GM10248 (cell line): Measurements from ENCODE around the gene ATP6V1G3.

ENCODE experiments used
- CTCF ChIA-PET: fragments of 300-600 bp; sonication (Branson Sonifier 250); formaldehyde crosslinking; extraction: SDS; loops from one replicate; lab custom pipeline; 2021; ENCODE audit warnings: antibody characterized with exemption; lab: Yijun Ruan, JAX
- POLR2A ChIA-PET: fragments of 350-650 bp; sonication (Branson Sonifier 250); formaldehyde crosslinking; extraction: SDS; loops from one replicate; lab custom pipeline; 2020; ENCODE audit warnings: antibody characterized with exemption; lab: Yijun Ruan, JAX
- DNase-seq: peaks from one replicate; pipeline ENCODE4 v3.0.0; 2012; ENCODE audit errors: extremely low spot score
- TF ChIP-seq, protein P1 (sequence below): IDR thresholded peaks from 2 replicates; pipeline ENCODE4 v1.5.1; 2012; ENCODE audit warnings: mild to moderate bottlenecking, low read depth; ENCODE audit errors: extremely low read depth, missing control alignments, control extremely low read depth

ATP6V1G3 gene

DNA sequence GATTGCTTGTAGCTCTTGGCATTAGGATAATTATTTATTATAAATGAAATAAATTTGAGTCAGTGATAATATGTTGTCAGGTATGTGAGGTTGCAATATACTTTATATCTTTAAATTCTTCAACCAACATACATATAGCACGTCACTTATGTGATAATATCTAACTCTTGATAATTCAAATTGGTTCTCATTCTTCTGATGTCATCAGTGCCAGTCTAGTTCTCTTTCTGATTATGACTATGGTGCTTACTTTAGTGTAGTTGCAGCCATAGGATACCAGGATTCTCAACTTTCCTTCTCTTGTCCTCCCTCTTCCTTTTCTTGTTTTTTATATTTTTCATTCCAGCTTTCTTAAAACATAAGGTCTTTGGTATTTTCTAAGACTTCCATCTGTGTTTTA, 34.8 kb upstream of the ATP6V1G3 start:
- ChIA-PET POLR2A (no interaction called here), CTCF (interaction anchor here (1.3 to 2.5 kb wide), 6 partner anchors 11 to 60 kb away, joined by 3 to 5 read pairs (median 4); no protein-coding TSS in a partner anchor)
- DNase-seq = no peak
- TF ChIP-seq, protein P1, sequence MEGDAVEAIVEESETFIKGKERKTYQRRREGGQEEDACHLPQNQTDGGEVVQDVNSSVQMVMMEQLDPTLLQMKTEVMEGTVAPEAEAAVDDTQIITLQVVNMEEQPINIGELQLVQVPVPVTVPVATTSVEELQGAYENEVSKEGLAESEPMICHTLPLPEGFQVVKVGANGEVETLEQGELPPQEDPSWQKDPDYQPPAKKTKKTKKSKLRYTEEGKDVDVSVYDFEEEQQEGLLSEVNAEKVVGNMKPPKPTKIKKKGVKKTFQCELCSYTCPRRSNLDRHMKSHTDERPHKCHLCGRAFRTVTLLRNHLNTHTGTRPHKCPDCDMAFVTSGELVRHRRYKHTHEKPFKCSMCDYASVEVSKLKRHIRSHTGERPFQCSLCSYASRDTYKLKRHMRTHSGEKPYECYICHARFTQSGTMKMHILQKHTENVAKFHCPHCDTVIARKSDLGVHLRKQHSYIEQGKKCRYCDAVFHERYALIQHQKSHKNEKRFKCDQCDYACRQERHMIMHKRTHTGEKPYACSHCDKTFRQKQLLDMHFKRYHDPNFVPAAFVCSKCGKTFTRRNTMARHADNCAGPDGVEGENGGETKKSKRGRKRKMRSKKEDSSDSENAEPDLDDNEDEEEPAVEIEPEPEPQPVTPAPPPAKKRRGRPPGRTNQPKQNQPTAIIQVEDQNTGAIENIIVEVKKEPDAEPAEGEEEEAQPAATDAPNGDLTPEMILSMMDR = no peak

DNA sequence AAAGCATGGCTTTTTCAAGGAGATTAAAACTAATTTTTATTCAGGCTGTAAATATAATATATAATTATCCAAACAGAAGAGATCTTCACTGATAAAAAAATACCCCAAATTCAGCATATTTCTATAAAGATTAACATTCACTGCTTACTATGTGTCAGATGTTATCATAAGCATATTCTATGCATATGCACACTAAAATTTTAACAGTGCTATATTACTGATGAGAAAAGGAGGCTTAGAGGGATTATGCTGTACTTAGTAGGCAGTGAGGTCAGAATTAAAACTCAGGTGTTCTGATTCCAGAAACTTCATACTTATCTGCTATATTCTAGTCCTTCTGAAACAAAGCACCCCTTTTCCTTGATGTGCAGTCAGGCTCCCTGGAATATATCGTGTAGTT, 33.8 kb upstream of the ATP6V1G3 start:
- ChIA-PET POLR2A (no interaction called here), CTCF (interaction anchor here (1.5 to 2.5 kb wide), 2 partner anchors 10 to 18 kb away, joined by 3 to 5 read pairs; no protein-coding TSS in a partner anchor)
- TF ChIP-seq, protein P1 = no peak

DNA sequence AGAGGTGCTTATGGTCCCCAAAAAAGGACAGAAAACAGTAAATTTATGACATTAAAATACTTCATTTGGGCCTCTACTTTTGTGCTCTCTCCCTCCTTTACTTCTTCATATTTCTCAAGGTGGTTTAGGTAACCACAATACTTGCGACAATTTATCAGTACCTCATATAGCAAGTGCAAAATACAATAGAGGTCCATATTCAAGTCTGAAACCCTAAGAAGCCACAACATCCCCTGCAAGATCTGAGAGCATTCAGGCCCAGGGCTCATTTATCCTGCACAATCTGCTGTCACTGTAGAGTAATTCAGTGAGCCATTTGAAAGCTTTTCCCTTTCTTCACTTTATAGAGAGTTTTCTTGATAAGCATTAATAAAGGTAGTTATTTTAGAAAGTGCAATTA, 24.2 kb upstream of the ATP6V1G3 start:
- POLR2A ChIA-PET = no interaction called here
- TF ChIP-seq, protein P1 = no peak
- CTCF ChIA-PET = interaction anchor here (1.7 kb wide), 1 partner anchor 11 kb away, joined by 5 read pairs; no protein-coding TSS in a partner anchor
- DNase-seq = no peak

More for the DNA sequence above, 33.8 kb upstream of the ATP6V1G3 start:
- DNase-seq = no peak

DNA sequence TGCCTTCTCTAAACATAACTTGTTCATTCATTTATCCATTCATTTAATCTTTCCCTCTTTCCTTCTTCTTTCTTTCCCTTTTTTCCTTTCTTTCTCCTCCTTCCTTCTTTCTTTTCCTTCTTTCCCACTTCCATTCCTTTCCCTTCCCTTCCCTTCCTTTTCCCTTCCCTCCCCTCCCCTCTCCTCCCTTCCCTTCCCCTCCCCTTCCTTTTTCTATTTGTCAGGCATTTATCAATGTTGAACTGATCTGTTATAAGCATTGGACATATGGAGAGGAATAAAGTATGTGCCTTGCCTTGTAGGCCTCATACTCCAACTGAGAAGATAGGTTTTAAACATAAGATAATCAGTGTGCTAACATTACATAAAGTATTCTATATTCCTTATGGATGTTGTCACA, 23.7 kb upstream of the ATP6V1G3 start:
- ChIA-PET POLR2A (no interaction called here), CTCF (interaction anchor here (1.7 kb wide), 1 partner anchor 11 kb away, joined by 5 read pairs; no protein-coding TSS in a partner anchor)
- no peak for DNase-seq
- TF ChIP-seq, protein P1 = no peak

DNA sequence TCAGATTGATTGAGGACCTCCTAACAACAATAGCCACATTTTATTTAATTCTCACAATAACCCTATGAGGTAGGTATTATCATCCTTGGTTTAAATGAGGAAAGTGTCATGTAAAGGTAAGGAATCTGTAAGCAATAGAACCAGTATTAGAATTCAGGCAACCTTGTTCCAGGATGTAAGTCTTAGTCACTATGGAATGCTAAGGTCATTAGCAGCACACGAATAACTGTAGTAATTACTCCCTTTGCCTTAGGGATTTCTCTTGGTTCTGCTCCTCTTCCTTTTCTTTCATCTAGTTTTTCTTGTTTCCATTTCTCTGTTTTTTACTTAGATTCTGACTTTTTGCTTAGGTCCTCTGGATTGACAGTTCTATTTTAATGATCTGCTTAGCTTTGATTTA, 23.1 kb upstream of the ATP6V1G3 start:
- DNase-seq = no peak
- TF ChIP-seq, protein P1 = no peak
- ChIA-PET POLR2A (no interaction called here), CTCF (no interaction called here)

DNA sequence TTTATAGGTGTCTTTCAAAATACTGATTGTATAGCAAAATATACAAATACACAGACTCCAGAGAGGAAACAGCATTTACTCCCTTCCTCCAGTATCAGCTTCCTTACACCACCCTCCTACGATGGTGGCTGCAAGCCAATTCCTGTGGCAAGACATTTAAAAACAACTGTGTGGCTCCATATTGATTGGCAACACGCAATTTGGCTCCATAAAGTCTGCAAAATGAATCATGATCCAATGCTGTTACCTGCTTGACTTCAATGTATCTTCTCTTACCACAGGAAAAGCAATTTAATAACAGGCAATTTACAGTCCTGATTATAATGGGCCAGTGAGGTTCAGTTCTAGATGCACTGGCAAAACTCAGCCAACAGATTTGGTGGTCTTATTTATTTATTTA, 19.7 kb upstream of the ATP6V1G3 start:
- TF ChIP-seq, protein P1 = no peak
- no peak for DNase-seq
- CTCF ChIA-PET = interaction anchor here (1.1 to 1.8 kb wide), 2 partner anchors 9 to 11 kb away, joined by 6 read pairs; no protein-coding TSS in a partner anchor
- POLR2A ChIA-PET = no interaction called here

DNA sequence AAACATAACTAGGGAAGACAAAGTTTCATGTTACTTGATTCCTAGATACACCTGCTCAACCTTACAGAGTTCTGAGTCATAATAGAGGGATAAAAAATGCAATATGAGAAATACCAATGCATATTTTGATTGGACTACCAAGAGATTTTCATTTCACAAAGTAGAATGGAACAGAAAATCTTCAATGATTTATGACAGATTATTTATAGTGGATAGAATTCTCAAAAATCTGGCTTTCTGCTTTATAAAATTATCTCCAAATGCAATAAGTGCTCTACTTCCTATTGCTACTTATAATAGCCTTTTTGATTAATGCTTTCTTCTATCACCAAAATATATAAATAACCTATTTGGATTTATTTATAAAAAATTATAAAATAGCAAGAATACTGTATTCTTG, 18.9 kb upstream of the ATP6V1G3 start:
- ChIA-PET POLR2A (no interaction called here), CTCF (interaction anchor here (1.1 to 1.8 kb wide), 2 partner anchors 9 to 10 kb away, joined by 6 read pairs; no protein-coding TSS in a partner anchor)
- TF ChIP-seq, protein P1 = no peak
- no peak for DNase-seq
